Fibroblast of peridontal ligament (primary cell): ENCODE data around the gene CEACAM4.
"Not testable (repeated sequence)": the region's sequence is repeated elsewhere in the genome, so short reads cannot be mapped to it uniquely, and the experiment has no call there.

ENCODE experiments used
- DNase-seq: peaks from one replicate; pipeline ENCODE4 v3.0.0-alpha.2; 2010; ENCODE audit errors: extremely low read depth

Gene CEACAM4

DNA sequence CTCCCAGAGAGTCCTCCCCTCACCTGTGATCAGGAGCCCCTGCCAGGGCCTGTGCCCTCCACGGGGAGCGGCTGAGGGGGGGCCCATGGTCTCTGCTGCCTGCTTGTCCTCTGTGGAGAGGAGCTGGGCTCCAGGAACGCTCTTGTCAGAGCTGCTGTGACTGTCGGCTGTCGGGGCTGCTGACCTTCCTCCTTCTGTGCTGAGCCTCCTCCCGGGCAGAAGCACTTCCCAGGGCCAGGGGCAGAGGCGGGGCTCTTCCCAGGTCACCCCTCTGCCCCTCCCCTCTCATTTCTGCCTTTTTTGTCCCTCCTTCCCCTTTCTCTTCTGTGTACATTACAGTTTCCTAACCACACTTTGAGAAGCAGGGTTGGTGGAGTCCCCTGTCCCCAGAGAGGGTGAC is at the start of gene CEACAM4:
CEACAM4 (minus strand) TSS at position 198 of the 400 bp plus-strand sequence; CDS start at position 87, 111 bp downstream.
- no peak for DNase-seq

DNA sequence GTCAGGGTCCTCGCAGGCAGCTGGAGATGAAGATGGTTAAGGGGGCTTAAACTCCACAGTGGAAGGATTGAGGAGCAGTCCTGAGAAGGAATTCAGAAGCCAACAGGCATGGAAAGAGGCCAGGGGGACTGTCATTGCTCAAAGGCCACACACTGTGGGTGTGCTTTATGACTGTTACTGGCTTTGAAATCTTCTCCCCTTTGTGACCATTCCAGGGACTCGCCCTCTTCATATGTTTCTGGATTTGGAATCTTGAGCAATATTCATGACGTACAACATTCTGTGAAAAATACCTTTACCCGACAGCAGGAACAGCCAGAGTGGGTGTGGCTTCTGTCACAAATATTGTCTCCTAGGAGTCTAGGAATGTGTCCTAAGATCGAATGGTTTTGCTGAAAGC is 44.6 kb upstream of the CEACAM4 start:
- DNase-seq: no peak

GRCh38 chr19:41670755-41671154 is 43.9 kb upstream of the CEACAM4 start:
- DNase-seq: no peak

DNA sequence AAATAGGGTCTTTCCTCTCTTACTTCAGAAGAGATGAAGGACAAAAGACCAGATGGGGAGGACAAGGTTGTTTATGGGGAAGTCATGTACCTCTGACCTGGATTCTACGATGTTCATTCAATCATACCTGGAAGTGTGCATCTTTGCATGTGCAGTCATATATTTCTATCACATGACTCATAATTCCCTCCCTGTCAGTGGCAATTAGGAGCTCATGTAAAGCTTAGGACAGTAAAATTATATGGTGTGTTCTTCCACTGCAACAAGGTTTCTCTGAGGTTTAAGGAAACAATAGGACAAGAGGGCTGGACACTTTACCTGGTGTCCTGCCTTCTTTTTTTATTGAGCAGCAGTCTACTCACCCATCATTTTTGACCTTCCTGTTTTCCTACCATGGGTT is 41.4 kb upstream of the CEACAM4 start:
- no peak for DNase-seq

DNA sequence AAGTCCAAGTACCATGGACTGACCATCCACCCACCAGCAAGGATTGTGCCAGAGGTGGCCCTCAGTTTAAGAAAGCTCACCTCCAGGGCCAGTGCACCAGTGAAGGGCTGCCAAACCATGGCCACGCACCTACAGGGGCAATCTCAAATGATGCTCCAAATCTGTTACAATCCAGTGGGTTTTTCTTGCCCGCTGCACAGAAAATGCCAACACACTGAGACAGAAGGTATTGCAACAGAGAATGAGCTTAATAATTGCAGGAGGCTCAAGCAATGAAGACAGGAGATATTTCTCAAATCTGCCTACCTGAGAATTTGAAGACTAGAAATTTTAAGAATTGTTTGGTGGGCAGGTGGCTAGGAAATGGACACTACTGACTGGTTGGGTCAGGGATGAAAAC is 39.2 kb upstream of the CEACAM4 start:
- no peak for DNase-seq

DNA sequence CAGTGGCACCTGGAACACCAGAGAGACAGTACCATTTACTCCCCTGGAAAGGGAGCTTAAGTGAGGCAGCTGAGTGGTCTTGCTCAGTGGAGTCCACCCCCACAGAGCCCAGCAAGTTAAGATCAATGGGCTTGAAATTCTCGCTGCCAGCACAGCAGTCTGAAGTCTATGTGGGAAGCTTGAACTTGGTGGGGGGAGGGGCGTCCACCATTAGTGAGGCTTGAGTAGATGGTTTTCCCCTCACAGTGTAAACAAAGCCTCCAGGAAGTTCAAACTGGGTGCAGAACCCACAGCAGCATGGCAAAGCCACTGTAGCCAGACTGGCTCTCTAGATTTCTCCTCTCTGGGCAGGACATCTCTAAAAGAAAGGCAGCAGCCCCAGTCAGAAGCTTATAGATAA is 30.3 kb upstream of the CEACAM4 start:
- DNase-seq: no peak

DNA sequence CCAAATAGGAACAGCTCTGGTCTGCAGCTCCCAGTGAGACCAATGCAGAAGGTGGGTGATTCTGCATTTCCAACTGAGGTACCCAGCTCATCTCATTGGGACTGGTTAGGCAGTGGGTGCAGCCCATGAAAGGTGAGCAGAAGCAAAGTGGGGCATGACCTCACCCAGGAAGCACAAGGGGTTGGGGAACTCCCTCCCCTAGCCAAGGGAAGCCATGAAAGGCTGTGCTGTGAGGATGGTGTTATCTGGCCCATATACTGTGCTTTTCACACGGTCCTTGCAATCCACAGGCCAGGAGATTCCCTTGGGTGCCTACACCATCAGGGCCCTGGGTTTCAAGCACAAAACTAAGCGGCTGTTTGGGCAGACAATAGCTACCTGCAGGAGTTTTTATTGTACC is 29.9 kb upstream of the CEACAM4 start:
- DNase-seq: not testable (repeated sequence)

GRCh38 chr19:41652250-41652649 is 25.4 kb upstream of the CEACAM4 start:
- no peak for DNase-seq

GRCh38 chr19:41649827-41650226 is 23.0 kb upstream of the CEACAM4 start:
- DNase-seq: no peak

DNA sequence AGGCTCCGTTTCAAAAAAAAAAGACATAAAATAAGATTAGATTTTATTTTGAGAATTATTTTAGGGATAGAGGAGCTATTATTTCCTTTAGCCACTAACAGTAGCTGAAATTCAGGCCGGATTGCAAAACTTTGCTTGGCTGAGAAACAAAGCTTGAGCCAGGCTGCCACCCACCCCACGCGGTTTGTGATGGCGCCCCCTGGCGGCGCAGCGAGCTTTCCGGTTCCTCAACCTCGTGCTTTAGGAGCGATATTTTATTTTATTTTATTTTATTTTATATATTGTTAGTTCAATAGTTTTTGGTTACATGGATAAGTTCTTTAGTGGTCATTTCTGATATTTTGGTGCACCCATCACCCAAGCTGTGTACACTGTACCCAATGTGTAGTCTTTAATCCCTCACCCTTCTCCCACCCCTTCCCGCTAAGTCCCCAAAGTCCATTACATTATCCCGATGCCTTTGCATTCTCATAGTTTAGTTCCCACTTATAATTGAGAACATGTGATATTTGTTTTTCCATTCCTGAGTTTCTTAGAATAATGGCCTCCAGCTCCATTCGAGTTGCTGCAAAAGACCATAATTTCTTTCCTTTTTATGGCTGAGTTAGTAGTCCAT is 19.8 kb upstream of the CEACAM4 start:
- DNase-seq: no peak

GRCh38 chr19:41641879-41642485 is 15.1 kb upstream of the CEACAM4 start:
- DNase-seq: peak; percentile 56

DNA sequence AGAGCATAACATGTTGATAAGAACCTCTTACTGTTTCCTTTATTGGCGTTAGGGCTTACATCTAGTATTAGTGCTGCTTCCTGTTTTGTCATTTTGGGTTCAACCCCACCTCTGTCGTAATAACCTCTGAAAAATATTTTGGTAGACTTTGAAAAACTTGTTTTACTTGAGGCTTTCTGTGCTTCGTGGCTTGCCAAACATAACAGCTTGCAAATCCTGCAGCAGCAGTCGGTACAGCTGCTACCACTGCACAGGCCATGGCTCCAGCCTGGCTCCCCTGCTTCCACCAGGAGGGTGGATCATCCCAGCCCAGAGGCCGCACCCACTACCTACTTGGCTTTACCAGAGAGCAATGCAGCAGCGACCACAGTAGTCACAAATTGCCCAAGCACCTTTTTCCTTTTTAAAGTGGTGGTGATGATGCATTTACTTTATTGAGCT is 11.8 kb upstream of the CEACAM4 start:
- no peak for DNase-seq

- no peak for DNase-seq
Observed at GRCh38 chr19:41637484-41637883, 10.6 kb upstream of the CEACAM4 start.

GRCh38 chr19:41627966-41628675 is 1.2 kb upstream of the CEACAM4 start:
- DNase-seq: no peak

DNA sequence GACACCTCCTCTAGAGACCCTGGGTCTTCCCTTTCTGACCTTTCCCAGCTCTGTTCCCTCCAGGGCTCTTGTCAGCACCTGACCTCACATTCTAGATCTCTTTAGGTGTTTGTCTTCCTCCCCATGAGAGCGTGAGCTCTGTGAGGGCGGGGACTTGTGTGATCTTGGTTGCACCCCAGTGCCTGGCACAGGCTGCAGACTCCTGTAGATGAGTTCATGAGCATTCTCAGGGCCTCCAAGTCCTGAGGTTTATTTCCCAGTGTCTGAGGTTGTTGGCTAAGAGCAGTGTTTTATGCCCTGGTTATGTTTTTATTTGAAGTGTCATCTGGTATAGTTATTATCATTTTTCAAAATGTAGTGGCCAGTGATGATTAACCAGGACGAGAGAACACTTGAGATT is 596 bp downstream of the CEACAM4 start:
- no peak for DNase-seq

DNA sequence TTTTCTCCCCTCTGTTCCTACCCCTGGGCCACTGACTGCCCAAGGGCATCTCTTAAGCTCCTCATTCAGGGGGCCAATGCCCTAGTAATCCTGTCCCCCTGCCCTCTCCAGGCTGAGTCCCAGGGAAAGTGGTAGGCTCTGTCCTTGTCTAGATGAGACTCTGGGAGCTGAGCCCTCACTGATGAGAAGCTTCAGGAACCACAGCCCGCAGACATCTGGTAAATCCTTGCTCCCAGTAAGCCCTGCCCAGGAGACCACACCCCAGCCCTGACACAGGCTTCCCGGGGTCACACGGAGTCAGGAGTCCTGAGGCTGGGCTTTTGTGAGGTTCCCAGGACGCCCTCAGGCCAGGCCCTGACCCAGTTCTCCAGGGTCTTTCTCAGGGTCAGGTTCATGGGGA is 1.9 kb downstream of the CEACAM4 start:
- no peak for DNase-seq

GRCh38 chr19:41624515-41624914 is 2.4 kb downstream of the CEACAM4 start:
- DNase-seq: no peak

GRCh38 chr19:41623360-41623759 is 3.5 kb downstream of the CEACAM4 start:
- DNase-seq: no peak

GRCh38 chr19:41621654-41622053 is 5.2 kb downstream of the CEACAM4 start:
- no peak for DNase-seq

DNA sequence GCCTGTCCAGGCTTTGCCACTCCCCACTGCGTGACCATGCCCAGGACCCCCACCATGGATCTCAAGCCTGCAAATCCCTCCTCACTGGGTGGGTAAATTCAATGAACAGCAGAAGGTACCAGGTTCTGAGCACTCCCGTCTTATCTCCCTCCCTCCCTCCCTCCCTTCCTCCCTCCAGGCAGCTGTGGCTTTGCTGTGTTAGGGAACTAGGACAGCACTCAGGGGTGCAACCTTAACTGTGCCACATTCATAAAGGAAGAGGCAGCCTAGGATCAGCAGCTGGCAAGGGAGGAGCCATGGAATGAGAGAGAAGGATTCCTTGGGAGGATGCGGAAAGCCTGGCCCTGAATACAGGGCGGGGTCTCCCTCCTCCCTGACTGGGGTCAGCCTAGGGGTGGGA is 5.6 kb downstream of the CEACAM4 start:
- no peak for DNase-seq

DNA sequence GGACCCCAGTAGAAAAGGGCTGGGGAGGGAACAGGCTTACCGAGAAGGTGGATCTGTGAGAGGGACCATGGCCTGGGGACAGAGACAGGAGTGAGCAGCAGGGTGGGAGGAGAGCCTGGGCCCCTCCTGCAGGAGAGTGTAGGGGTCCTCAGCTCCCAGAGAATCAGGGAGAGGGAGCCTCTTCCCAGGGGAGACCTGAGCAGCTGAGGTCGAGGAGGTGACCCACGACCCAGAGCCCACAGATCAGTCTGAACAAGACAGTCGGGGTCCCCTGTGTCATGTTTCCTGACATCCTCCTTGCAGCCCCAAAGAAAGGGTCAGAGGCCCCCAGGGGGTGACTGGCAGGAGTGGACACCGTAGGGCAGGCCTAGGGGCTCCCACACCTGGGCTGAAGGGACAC is 6.7 kb downstream of the CEACAM4 start:
- DNase-seq: no peak

DNA sequence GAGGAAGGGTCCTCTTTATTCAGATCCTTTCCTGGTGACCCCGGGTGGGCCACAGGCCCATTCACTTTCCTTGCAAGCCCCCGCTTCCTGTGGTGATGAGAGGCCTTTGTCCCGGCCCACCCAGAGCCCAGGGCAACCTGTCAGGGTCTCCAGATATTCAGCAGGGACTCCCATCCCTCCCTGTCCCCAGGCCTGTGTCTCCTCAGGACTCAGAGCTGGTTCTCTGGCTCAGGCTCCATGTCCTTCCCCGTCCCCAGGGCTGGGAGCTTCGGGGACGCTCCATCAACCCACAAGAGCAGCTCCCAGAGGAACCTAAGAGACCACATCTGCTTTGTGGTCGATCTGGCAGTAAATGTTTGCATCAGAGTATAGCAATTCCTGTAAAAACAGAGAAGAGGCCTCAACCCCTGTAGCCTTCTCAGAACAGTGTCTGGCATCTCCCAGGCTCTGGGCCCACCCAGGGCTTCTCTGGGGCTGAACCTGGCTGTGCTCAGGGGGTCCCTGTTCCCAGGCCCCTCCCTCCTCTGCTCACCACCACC is 7.8 kb downstream of the CEACAM4 start:
- no peak for DNase-seq
